Measurements from ENCODE around the gene DMPK.
A peak's percentile ranks its signal among the peaks of the same experiment; 100 is the strongest.
"Not testable (repeated sequence)": the region's sequence is repeated elsewhere in the genome, so short reads cannot be mapped to it uniquely, and the experiment has no call there.

Gene DMPK

DNA sequence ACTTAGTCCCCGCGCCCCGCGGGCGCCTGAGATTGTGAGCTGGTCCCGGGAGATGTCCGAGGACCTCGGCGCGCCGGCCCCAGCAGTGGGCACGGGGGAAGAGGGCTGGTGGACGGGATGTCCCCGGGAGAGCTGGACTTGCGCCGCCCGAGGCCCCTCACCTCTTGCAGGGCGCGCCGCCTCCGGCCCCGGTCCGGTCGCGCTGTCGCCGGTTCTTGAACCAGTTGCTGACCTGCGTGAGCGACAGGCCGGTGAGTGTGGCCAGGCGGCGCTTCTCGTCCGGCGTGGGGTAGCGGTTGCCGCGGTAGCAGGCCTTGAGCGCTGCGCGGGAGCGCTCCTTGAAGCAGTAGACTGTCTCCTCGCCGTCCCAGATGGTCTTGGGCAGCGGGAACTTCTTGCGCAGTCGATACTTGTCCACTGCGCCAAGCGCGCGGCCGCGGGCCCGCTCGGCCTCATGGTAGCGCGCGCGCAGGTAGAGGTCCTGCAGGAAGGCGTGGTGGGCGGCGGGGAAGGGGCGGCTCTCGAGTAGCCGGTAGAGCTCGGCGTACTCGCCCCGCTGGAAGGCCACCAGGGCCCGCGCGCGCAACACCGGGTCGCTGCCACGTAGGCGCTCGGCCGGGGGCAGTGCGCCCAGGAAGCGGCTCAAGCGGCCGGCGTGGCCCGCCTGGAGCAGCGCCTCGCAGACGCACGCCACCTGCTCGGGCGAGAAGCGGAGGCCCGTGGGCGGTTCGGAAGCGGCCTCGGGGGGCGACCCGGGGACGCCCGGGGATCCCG is 14.2 kb downstream of the DMPK start:
- DNase-seq, result peak; percentile 32

DNA sequence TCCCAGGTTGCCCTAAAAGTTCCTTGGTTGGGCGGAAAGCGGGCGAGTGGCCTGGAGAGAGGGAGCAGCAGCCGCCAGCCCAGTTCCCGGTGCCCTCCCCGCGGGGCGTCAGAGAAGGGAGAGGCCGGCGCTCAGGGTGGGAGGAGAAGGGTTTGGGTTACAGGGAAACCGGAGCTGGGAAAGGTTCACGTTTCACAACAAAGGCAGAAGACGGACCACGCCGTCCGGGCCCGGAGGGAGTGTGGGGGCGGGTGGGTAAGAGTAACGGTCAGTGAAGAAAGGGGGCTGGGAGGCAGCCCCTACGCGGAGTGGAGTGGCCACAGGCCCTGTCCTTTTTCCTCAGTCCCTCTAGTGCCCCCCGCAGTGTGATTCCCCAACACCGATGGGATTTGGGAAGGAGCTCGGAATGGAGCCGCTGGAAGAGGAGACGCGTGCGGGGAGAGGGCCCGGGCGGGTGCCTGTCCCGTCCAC is 14.8 kb downstream of the DMPK start:
- DNase-seq, result no peak

DNA sequence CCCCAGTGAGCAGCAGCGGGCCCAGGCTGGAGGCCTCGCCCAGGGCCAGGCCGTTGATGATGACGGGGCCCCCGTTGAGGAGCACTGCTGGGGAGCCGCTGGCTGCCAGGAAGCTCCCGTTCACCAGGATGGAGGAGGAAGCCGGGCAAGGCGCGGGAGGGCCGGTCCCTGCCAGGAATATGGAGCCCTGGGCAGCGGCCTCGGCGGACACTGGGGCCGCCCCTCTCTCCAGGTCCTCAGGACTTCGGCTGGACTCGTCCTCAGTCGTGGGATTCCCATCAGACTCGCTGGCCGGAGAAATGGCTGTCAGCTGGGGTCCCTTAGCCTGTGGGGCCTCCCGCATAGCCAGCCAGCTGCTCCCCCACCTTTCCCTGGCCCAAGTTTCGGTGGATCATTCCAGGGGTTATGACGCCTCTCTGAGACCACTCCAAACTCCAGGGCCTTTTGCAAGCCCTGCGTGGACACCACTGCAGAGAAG is 15.4 kb downstream of the DMPK start:
- no peak for DNase-seq

DNA sequence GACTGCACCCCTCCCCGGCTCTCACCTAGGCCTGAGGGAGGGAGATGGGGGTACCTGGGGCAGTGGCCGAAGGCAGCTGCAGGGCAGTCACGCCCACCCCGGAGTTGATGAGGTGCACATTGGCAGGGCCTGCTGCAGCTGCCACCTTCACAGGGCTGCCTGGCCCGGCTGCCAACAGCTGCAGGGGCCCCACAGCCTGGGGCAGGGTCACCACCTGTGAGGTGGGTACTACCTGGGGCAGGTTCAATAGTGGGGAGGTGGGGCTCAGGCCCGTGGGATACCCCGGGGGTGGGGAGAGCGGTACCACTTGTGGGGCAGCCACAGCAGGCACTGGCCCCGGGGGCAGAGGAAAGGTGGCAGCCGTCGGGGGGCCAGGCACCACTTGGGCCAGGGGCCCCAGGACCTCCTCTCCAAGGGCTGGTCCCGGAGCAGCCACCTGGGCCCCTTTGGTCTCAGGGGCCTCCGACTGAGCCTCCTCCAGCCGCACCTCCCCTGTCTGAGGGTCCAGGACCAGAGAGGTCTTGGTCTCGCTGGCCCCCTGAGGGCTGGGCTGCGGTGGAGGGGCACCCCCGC is 15.9 kb downstream of the DMPK start:
- DNase-seq, result no peak

DNA sequence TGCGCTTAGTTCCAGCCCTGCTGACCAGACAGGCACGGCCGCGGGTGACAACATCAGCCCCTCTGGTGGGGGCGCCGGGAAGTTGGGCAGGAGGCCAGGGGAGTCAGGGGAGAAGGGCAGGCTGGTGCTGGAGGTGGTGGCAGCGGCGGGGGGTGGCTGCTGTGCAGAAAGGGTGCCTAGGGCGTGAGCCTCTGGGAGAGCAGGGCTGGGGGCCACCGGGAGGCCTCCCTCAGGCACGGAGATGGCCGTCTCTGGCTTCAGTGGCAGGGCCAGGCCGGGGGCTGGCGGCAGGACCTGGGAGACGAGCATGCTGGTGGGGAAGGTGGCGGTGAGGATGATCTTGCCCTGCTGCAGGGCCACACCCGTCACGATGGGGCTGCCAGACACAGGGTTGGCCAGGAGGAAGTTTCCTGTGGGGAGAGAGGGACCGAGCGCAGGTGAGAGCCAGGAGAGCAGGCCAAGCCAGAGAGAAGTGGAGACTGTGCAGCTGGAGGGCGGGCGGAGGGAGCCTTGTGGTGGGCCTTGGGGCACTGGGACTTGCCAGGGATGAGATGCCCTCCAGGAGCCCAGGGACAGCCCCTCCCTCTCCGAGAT is 16.5 kb downstream of the DMPK start:
- no peak for DNase-seq

DNA sequence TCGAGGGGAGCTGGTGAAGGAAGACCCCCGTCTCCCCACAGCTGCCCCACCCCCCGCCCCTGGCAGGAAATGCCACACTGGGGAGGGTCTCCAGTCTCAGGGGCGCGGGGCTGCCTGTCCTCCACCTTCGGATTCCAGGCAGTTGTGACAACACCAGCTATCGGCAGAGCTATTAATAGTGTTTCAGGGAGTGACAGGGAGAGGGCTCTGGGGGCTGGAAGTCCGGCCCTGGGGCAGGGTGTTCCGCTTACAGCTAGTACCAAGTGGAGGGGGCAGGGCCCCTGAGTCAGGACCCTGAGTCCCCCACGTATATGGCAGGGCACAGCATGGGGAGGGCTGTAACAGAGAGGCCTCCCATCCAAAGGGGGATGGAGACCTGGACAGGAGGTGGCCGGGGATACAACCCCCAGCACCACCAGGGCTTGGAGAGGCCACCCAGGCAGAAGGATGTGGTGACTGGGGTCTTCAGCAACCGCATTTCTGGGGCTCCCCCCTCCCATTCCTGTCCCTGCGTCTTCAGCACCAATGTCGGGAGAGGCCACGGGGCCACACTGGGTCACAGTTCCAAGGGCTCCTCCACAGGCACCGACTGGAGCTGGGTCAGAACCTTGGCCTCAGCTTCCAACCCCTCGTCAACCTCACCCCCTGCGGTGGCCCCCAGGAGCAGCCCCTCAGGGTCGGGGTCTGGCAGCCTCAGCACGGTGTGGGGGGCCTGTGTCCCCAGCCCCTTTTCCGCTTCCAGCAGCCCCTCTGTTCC is 17.2 kb downstream of the DMPK start:
- no peak for DNase-seq

DNA sequence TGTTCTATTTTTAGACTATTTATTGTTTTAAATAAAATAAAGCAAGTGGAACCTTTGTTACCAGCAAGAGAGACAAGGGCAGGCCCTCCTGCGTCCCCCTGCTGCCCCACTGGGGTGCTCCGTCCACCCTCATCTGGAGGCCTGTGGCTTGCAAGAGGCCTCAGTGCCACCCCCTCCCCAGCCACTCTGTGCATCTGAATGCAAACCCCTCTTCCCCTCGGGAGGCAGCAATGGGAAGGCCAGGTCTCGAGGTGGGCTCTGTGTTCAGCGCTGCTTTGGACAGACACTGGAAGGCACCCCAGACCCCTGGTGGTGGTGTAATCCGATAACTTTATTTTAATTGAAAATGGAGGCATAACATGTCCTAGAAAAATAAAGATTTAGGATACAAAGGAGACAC is 17.8 kb downstream of the DMPK start:
- DNase-seq, result no peak

DNA sequence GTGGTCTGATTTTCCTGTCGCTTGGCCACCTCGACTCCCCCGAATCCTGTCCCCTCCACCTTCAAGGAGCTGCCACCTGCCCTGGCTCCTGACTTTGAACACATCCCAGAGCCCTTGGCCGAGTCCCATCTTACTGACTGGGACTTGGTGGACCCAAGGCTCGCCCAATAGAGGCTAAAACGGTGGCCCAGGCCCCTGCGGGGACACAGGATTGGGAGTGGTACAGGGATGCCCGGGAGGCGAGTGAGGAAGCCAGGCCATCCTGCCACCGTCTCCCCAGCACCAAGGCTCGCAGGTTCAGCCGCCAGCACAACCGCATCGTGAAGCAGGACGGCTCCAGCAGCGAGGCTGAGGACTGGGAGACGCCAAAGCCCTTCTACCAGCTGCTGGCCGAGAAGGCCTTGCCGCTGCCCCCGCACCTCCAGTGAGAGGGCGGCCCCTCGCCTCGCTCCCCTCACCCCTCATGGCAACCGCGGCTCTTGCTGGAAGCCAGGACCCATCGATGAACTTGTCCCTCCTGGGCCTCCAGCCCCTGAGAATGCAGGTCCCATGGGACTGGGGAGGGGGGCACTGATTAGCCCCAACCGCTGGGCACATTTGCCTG is 18.5 kb downstream of the DMPK start:
- no peak for DNase-seq

DNA sequence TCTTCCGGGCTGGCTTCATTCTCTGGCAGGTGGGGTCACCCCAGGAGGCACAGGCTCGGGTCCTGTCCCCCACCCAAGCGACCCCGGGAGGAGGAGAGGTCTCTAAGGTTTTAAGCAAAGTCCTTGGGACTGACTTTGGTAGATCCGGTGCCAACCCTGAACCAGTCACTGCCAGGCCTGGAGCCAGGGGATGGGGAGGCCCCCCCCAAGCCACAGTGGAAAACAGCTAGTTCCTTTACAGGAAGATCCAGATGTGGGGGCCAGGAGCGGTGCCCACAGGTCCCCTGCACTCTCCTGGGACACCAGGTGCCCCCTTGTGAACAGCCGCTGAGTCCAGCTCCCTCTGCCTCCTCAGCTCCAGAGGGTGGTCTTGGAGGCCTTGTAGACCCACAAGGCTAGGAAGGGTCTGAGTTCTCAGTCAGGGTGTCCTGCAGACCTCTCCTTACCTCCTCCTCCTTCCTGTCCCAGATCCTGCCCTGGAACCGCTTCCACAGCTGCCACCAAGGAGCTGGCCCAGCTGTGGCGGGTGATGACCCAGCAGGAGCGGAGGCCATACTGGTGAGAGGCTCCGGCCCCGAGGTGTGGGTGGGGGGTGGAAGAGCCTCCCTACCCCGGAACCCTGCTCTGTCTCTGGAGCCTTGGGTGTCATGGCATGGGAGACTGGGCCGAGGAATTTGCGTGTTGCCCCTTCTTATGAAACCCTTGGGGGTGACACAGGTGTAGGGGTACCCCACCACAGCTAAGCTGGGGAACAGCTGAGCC is 19.2 kb downstream of the DMPK start:
- no peak for DNase-seq

DNA sequence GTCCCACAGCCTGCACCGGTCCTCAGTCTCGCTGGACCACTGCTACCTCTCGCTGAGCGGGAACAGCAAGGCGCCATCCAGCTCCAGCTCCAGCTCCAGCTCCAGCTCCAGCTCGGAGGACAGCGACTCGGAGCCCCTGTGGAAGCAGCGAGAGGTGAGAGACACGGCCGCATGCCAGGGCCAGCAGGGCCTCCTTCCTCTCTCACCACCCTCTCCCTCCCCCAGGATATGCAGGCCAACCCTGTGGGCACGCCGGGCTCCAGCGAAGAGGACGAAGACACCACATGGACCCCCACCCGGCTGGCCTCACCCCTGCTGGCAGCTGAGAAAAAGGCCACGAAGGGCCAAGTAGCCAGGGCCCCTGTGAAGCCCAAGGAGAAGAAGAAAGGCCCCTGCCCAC is 20.6 kb downstream of the DMPK start:
- no peak for DNase-seq

DNA sequence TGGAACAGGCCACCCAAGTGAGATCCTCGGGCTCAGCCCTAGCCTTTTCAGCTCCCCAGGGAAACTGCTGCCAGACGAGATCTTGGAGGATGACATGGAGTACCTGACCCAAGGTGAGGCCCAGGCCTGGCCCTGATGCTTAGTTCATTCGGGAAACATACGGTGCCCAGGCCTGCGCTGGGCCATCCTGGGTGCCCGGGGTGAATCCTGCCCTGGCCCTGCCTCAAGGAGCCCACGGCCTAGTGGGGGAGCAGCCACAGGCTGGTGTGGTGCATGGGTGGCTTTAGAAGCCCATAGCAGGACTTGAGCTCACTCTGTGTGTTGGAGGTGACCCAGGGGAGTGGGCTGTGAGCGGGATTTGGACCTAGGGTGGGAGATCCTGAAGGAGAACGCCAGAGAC is 23.4 kb downstream of the DMPK start:
- no peak for DNase-seq

DNA sequence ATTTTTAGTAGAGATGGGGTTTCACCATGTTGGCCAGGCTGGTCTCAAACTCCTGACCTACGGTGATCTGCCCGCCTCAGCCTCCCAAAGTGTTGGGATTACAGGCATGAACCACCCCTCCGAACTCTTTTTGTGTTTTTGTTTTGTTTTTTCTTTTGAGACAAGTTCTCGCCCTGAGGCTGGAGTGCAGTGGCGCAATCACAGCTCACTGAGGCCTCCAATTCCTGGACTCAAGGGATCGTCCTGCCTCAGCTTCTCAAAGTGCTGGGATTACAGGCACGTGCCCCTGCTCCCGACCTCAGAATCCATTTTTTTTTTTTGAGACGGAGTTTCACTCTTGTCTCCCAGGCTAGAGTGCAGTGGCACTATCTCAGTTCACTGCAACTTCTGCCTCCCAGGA is 24.6 kb downstream of the DMPK start:
- DNase-seq, result no peak

DNA sequence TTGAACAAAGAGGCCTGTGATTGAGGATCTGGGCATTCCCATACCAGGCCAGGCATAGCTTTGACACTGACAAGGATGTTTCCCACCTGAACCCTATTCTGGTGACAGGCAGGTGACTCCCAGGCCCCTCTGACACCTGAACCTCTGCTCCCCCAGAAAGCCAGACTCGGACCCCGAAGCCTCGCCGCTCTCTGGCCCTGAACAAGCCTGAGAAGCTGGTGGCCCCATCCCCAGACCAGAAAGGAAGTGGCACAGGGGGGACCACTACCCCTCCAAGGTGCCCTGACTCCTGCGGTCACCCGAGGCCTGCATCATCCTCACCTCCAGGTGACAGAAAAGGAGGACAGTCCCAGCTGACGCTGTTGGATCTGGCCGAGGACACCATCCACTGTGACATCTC is 28.0 kb downstream of the DMPK start:
- no peak for DNase-seq

DNA sequence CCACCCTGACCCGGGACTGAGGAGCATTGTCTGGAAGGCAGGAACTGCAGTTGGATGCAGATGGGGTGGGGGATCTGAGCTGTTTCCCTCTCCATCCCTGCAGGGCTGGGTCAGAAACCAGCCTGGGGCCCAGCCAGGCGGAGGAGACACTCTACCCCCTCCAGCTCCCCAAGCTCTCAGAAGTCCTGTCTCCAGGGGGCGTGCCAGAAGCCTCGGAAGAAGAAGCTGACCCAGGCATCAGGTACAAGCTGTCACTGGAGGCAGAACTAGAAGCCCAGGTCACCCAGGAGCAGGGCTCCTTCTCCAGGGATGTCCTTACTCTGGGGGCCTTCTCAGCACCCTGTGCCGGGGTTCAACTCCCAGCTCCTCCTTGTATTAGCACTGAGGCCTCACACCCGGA is 28.7 kb downstream of the DMPK start:
- DNase-seq, result no peak

DNA sequence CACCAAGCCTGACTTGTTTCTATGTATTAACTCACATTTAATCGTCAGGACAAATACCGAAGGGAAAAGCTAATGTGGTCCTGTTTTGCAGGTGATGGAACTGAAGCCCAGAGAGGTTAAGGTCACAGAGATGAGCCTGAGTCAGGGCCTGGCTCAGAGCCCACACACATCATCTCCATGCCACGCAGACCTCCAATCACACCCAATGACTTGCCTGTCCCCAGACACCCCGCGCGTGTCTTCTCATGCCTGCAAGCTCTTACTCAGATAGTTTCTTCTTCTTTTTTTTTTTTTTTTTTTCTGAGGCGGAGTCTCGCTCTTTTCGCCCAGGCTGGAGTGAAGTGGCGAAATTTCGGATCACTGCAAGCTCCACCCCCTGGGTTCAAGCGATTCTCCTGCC is 29.7 kb downstream of the DMPK start:
- peak; percentile 52 for DNase-seq

DNA sequence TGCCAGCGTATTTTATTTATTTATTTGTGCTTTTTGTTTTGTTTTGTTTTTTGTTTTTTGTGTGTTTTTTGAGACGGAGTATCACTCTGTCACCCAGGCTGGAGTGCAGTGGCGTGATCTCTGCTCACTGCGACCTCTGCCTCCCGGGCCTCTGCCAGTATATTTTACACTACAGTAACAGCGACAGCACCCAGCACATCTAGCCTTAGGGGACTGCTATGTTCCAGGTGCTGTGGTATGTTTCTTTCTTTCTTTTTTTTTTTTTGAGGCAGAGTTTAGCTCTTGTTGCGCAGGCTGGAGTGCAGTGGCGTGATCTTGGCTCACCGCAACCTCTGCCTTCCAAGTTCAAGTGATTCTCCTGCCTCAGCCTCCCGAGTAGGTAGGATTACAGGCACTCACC is 30.8 kb downstream of the DMPK start:
- not testable (repeated sequence) for DNase-seq

DNA sequence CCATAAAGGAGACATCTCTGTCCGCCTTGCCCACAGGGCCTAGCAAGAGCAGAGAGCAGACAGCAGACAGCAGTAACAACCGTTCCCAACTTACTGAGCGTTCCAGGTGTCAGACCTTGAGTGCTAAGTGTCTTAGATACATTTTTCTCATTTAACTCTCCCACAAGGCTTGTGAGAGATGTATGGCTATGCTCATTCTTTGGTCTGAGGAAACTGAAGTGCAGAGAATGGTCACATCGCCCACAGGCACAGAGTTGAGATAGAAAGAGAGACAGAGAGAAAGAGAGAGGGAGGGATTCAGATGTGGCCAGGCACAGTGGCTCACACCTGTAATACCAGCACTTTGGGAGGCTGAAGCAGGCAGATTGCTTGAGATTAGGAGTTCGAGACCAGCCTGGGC is 34.8 kb downstream of the DMPK start:
- no peak for DNase-seq

DNA sequence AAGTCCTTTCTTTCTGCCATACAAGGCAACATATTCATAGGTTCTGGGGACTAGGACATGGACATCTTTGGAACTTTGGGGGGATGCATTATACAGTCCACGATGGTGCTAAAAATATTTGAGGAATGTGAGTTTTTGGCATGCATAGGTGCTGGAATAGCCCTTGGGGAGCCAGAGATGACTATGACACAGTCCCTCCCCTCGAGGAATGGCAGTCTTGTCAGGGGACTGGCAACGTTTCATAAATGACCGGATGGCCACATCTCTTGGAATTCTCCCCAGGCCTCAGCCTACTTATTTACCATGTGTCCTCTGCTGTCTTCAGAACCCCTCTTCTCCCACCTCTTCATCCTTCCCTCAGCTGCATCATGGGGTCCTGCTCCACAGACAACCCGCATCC is 35.4 kb downstream of the DMPK start:
- DNase-seq, result no peak

DNA sequence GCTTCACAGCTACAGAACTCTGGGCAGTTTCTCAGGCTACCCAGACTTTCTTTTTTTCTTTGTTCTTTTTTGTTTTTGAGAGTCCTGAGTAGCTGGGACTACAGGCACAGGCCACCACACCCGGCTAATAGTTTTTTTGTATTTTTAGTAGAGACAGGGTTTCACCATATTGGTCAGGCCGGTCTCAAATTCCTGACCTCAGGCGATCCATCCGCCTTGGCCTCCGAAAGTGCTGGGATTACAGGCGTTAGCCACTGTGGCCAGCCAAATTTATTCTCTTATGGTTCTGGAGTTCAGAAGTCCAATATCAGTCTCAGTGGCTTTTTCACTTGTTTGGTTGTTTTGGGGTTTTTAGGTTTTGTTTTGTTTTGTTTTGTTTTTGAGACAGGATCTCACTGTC is 36.7 kb downstream of the DMPK start:
- DNase-seq, result no peak

DNA sequence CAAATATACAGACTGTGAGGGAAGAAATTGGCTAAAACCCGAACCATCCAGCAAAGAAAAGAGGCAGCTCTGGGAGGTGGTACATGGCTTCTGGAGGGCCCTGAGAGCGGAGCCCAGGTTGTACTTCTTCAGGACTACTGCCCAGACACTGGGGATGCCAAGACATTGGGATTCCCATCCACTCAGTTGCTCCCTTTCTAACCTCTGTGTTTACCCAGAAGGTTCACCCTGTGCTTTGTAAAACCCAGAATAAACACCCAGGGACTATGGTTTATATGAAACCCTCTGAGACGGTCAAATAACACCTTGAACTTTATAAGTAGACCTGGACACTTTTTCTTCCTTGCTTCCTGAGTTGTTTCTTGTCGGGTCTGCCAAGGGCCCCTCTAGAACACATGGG is 39.3 kb downstream of the DMPK start:
- no peak for DNase-seq

DNA sequence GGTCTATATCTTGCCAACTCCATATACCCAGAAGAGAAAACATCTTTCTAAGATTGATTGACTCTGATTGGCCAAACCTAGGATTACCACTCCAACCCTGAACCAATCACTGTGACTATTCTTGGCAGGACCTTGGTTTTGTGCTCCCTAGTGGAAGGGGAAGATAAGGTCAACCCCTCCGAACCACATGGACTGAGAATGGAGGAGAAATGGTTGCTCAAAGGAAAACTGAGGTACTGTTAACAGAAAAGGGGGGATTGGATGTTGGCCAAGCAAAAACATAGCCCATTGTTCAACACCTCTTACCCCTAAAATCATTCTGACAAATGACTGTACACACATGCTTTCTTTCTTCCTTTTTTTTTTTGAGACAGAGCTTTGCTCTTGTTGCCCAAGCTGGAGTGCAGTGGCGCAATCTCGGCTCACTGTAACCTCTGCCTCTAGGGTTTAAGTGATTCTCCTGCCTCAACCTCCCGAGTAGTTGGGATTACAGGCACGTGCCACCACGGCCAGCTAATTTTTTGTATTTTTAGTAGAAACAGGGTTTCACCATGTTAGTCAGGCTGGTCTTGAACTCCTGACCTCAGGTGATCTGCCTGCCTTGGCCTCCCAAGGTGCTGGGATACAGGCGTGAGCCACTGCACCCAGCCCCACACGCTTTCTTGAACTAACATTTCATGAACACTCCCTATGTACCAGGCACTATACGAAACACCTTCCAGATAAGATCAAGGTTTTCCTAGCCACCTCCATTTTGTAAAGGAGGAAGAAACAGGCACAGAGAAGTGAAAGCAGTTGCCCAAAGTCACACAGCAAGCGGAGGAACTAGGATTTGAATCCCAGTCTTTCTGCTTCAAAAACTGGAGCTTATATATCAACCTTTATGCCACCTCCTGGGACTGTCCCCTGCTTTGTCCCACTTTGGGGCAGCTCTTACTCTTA is 42.5 kb downstream of the DMPK start:
- DNase-seq, result peak; percentile 89
